K562 (cell line): Measurements from ENCODE around the gene PROK2. TPM values are rescaled to one million over a fixed set of nuclear protein-coding genes. Genes with fewer than 3 reads are reported as not detected.

Source experiments
- ATAC-seq: fragments of 200-7000 bp; cut with Tn5 transposase; 3 replicates; pipeline ENCODE4 v1.9.1; 2020; ENCODE audit warnings: moderate library complexity
- BruUV-seq: library from RNA; stranded (reverse); fragments of 400-500 nt; replicated peaks from 2 replicates; lab custom pipeline; 2021; lab: Mats Ljungman, UMichigan
- CTCF ChIA-PET: fragments of 300-600 bp; formaldehyde crosslinking; extraction: SDS; loops from one replicate; lab custom pipeline; 2021; ENCODE audit warnings: low intra/inter-chr PET ratio; lab: Yijun Ruan, JAX
- POLR2A ChIA-PET: fragments of 300-600, 350-650 bp; sonication (Branson Sonifier 250); formaldehyde crosslinking; extraction: SDS; loops from one replicate; lab custom pipeline; 2021; ENCODE audit warnings: antibody characterized with exemption, inconsistent platforms; lab: Yijun Ruan, JAX
- DNase-seq, 4 experiments: peaks; one replicate each; pipeline versions ENCODE4 v3.0.0 to v3.0.0-alpha.2; 2011 to 2018; ENCODE audit warnings: low spot score in 3 of 4, mixed read lengths in 3 of 4; ENCODE audit errors: extremely low read depth in 1 of 4
- FAIRE-seq: peaks from 2 replicates; lab custom pipeline; 2011; peaks lifted over from hg19 to GRCh38; lab: Jason Lieb, UNC
- H2AFZ ChIP-seq: 2 replicates; pipeline ENCODE4 v1.6.0; 2011; ENCODE audit warnings: low read depth, low read length, control low read depth, inconsistent platforms
- H3K27ac ChIP-seq: fragments of 200-600 bp; 3 replicates; pipeline ENCODE4 v1.8.0; 2011; ENCODE audit warnings: low read depth, mild to moderate bottlenecking, control low read depth, inconsistent platforms, low read length, moderate library complexity, mixed read lengths; ENCODE audit errors: extremely low read depth
- H3K27me3 ChIP-seq, 2 experiments: fragments of 300-600 bp in 1 of 2; 2 replicates in 1 of 2; 3 replicates in 1 of 2; pipeline versions ENCODE4 v1.6.0 to v1.8.0; 2011; ENCODE audit warnings: inconsistent platforms in 2 of 2, low read length in 2 of 2, mild to moderate bottlenecking in 1 of 2, mixed read lengths in 1 of 2, moderate library complexity in 1 of 2; ENCODE audit not compliant: control insufficient read depth in 2 of 2, insufficient read depth in 2 of 2
- H3K36me3 ChIP-seq: fragments of 300-600 bp; 3 replicates; pipeline ENCODE4 v1.8.0; 2011; ENCODE audit warnings: mild to moderate bottlenecking, low read length, inconsistent platforms; ENCODE audit not compliant: control insufficient read depth, insufficient read depth
- H3K4me1 ChIP-seq, 2 experiments: fragments of 200-600 bp in 1 of 2; replicated peaks in 1 of 2; 2 replicates in 1 of 2; 3 replicates in 1 of 2; pipeline versions ENCODE4 v1.5.1 to v1.8.0; 2011; ENCODE audit warnings: inconsistent platforms in 2 of 2, low read length in 2 of 2, mild to moderate bottlenecking in 1 of 2, mixed read lengths in 1 of 2, moderate library complexity in 1 of 2; ENCODE audit not compliant: control insufficient read depth in 2 of 2, insufficient read depth in 2 of 2
- H3K4me2 ChIP-seq: 2 replicates; pipeline ENCODE4 v1.6.1; 2011; ENCODE audit warnings: low read length, control low read depth, inconsistent platforms, mixed read lengths; ENCODE audit not compliant: insufficient read depth
- H3K4me3 ChIP-seq: fragments of 200-600 bp; sonication (generic), shearing (Covaris generic); 2 replicates; pipeline ENCODE4 v1.5.1; 2016; ENCODE audit warnings: control low read depth, inconsistent platforms
- H3K79me2 ChIP-seq: fragments of 200-600 bp; 3 replicates; pipeline ENCODE4 v1.8.0; 2011; ENCODE audit warnings: low read length, inconsistent platforms; ENCODE audit not compliant: control insufficient read depth, insufficient read depth
- H3K9ac ChIP-seq, 2 experiments: 2 replicates each; pipeline versions ENCODE4 v1.6.0 to v1.6.1; 2011; ENCODE audit warnings: low read depth in 2 of 2, low read length in 2 of 2, control low read depth in 1 of 2, inconsistent platforms in 1 of 2, mild to moderate bottlenecking in 1 of 2, mixed read lengths in 1 of 2; ENCODE audit not compliant: insufficient read depth in 1 of 2
- H3K9me1 ChIP-seq: one replicate; pipeline ENCODE4 v1.6.0; 2011; ENCODE audit warnings: inconsistent platforms, mild to moderate bottlenecking, low read length, moderate library complexity; ENCODE audit not compliant: control insufficient read depth, insufficient read depth
- H3K9me3 ChIP-seq: replicated peaks from 2 replicates; pipeline ENCODE4 v1.5.1; 2011; ENCODE audit warnings: low read depth, low read length, inconsistent platforms; ENCODE audit not compliant: control insufficient read depth, insufficient read depth
- H4K20me1 ChIP-seq: replicated peaks from 2 replicates; pipeline ENCODE4 v1.6.1; 2011; ENCODE audit warnings: low read length, inconsistent platforms, mixed read lengths; ENCODE audit not compliant: control insufficient read depth, insufficient read depth
- CREB1 ChIP-seq, 2 experiments: sonication (generic) in 1 of 2; formaldehyde crosslinking in 1 of 2; IDR thresholded peaks; 2 replicates each; pipeline versions ENCODE4 v1.6.1 to v1.8.0; 2012 to 2022; ENCODE audit warnings: inconsistent platforms in 1 of 2, mild to moderate bottlenecking in 1 of 2, missing genetic modification reagents in 1 of 2, moderate library complexity in 1 of 2
- MTF1 ChIP-seq: fragments of 250-450 bp; sonication (Bioruptor Pico); IDR thresholded peaks from 2 replicates; pipeline ENCODE4 v1.9.0; 2021; ENCODE audit warnings: moderate library complexity, mild to moderate bottlenecking, inconsistent platforms, borderline replicate concordance
- NFIC ChIP-seq: fragments of 450-650 bp; IDR thresholded peaks from 2 replicates; pipeline ENCODE4 v1.6.1; 2017; ENCODE audit warnings: mild to moderate bottlenecking, inconsistent platforms
- NFIX ChIP-seq: fragments of 250-450 bp; sonication (Bioruptor Pico); IDR thresholded peaks from 2 replicates; pipeline ENCODE4 v1.4.0; 2020; ENCODE audit warnings: low read depth, mild to moderate bottlenecking, moderate library complexity
- SMAD1 ChIP-seq: fragments of 150-350 bp; IDR thresholded peaks from 2 replicates; pipeline ENCODE4 v1.6.1; 2014; ENCODE audit warnings: low read length, low read depth; ENCODE audit not compliant: partially characterized antibody
- ZNF134 ChIP-seq: fragments of 250-450 bp; sonication (Bioruptor Pico); conservative IDR thresholded peaks from 2 replicates; pipeline ENCODE4 v1.4.0; 2020
- WGBS: fragments of 100-300 bp; shearing (Covaris generic); methylation state at CpG from one replicate; pipeline ENCODE4 v1.1.6; 2016; ENCODE audit warnings: low coverage, mixed read lengths; ENCODE audit not compliant: insufficient coverage; ENCODE audit errors: missing lambda C conversion rate; 5-methylcytosine and 5-hydroxymethylcytosine counted together
- in situ Hi-C: fragments of 300-500 bp; cut with MboI; formaldehyde crosslinking; loops from 4 replicates; pipeline ENCODE4 v1.15.0; 2018; ENCODE audit warnings: inconsistent platforms, mixed read lengths
- intact Hi-C: fragments of 100-400 bp; cut with micrococcal nuclease; formaldehyde crosslinking; loops from 2 replicates; pipeline ENCODE4 v1.14.2; 2022
- polyA plus RNA-seq, 8 experiments: library from polyadenylated mRNA; depleted of rRNA in 4 of 8; stranded (reverse) in 5 of 8; unstranded in 3 of 8; fragments of >200 nt; fragmentation: Nextera tagmentation in 2 of 8; fragmentation: Illumina TruSeq in 1 of 8; extraction: Ambion mirVana in 2 of 8; extraction: Trizol in 1 of 8; gene quantifications; 2 replicates each; pipeline versions ENCODE4 v1.2.1 to v1.2.3, GENCODE V29; 2011 to 2014; ENCODE audit warnings: inconsistent platforms in 1 of 8, missing spikeins in 1 of 8
- total RNA-seq, 7 experiments: library from RNA; depleted of rRNA in 6 of 7; stranded (reverse); fragments of >200 nt in 6 of 7; fragmentation: Illumina TruSeq in 2 of 7; extraction: Trizol in 2 of 7; gene quantifications; 2 replicates each; pipeline versions ENCODE4 v1.2.1 to v1.2.3, GENCODE V29; 2011 to 2021; ENCODE audit warnings: low replicate concordance in 1 of 7
- TF ChIP-seq, protein P1 (sequence below): fragments of 250-450 bp; sonication (Bioruptor Pico); IDR thresholded peaks from 2 replicates; pipeline ENCODE4 v1.5.0; 2020; ENCODE audit warnings: mild to moderate bottlenecking, borderline replicate concordance

PROK2 gene
- total and polyA plus RNA-seq, 9 of the 15 experiments (the other 6 are each of a cell fraction or from before 2014, with no cell fraction given): 0.07 to 0.13 TPM; not detected in 7

DNA sequence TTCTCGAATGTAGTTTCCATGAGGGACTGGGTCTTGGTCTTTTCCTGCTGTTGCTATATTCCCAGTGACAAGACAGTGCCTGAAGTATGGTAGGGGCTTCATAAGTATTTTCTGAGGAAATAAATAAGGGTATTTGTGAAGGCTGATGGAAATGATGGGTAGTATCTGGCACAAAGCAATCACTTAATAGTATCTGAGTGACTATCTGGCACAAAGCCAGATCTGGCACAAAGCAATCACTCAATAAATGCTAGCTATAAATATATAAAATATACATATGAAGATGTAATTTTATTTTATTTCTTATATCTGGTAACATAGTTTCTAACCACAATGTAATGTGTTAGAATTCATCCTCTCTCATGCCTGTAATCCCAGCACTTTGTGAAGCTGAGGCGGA is 20.7 kb upstream of the PROK2 start:
- ChIA-PET POLR2A (no interaction called here), CTCF (no interaction called here)
- FAIRE-seq (no peak), DNase-seq (no peak)
- Histone ChIP-seq H3K36me3 (no peaks in the 10 kb centered on the region), H3K9me3 (no peaks in the 10 kb centered on the region), H3K4me3 (no peak overlapping the region), H3K9ac (no peak overlapping the region), H4K20me1 (no peaks in the 10 kb centered on the region), H3K4me1 (no peaks in the 10 kb centered on the region; a peak in 1 of 5 replicates), H3K27ac (no peak overlapping the region), H3K9me1 (no peaks in the 10 kb centered on the region)
- WGBS: 25% methylated on average over 2 of the region's 2 CpGs
- no TSS peak for BruUV-seq
- intact Hi-C loops: no loop called here
- TF ChIP-seq NFIC (peak; percentile 79), NFIX (peak; percentile 54; the same call in 1 of the 2 replicates), MTF1 (CRISPR knock-in tag) (no peak), SMAD1 (no peak), ZNF134 (CRISPR knock-in tag) (no peak), CREB1 (IDR thresholded peaks at IDR 0.05) (no peak), CREB1 (CRISPR knock-in tag; IDR thresholded peaks at IDR 0.05) (no peak)
- TF ChIP-seq, protein P1, sequence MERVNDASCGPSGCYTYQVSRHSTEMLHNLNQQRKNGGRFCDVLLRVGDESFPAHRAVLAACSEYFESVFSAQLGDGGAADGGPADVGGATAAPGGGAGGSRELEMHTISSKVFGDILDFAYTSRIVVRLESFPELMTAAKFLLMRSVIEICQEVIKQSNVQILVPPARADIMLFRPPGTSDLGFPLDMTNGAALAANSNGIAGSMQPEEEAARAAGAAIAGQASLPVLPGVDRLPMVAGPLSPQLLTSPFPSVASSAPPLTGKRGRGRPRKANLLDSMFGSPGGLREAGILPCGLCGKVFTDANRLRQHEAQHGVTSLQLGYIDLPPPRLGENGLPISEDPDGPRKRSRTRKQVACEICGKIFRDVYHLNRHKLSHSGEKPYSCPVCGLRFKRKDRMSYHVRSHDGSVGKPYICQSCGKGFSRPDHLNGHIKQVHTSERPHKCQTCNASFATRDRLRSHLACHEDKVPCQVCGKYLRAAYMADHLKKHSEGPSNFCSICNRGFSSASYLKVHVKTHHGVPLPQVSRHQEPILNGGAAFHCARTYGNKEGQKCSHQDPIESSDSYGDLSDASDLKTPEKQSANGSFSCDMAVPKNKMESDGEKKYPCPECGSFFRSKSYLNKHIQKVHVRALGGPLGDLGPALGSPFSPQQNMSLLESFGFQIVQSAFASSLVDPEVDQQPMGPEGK: no peak
- TF ChIP-seq, all 486 proteins: peak for 2
- no peak for ATAC-seq
- Histone ChIP-seq H3K4me2 (no peak overlapping the region), H2AFZ (no peak overlapping the region), H3K79me2 (no peaks in the 10 kb centered on the region), H3K27me3 (peaks cover 0 to 6% of the 10 kb centered on the region in 2 experiments; a peak in 2 of 5 replicates)
- in situ Hi-C loops: no loop called here
